OCI-LY1 (cell line): Measurements from ENCODE around the gene PPDPF.

ENCODE experiments used
- H2AFZ ChIP-seq: fragments of 200-600 bp; sonication (generic), shearing (Covaris generic); 2 replicates; pipeline ENCODE4 v1.6.0; 2014; ENCODE audit warnings: antibody characterized with exemption, mild to moderate bottlenecking, low read length
- H3F3A ChIP-seq: fragments of 200-600 bp; sonication (generic), shearing (Covaris generic); 2 replicates; pipeline ENCODE4 v1.6.0; 2014; ENCODE audit warnings: mild to moderate bottlenecking, antibody characterized with exemption, low read length, moderate library complexity; ENCODE audit not compliant: insufficient read depth
- H3K27ac ChIP-seq: fragments of 200-600 bp; sonication (generic); 2 replicates; pipeline ENCODE4 v1.5.1; 2014; ENCODE audit warnings: low read length, mixed run types, mild to moderate bottlenecking, low read depth; ENCODE audit not compliant: poor library complexity, severe bottlenecking
- H3K27me3 ChIP-seq: fragments of 200-600 bp; sonication (generic); 2 replicates; pipeline ENCODE4 v1.6.0; 2014; ENCODE audit warnings: antibody characterized with exemption, mild to moderate bottlenecking, low read length, moderate library complexity; ENCODE audit not compliant: insufficient read depth
- H3K36me3 ChIP-seq: fragments of 200-600 bp; sonication (generic); 2 replicates; pipeline ENCODE4 v1.6.1; 2014; ENCODE audit warnings: mild to moderate bottlenecking, antibody characterized with exemption, low read length, moderate library complexity, mixed read lengths; ENCODE audit not compliant: insufficient read depth
- H3K4me1 ChIP-seq: fragments of 200-600 bp; sonication (generic); 2 replicates; pipeline ENCODE4 v1.5.1; 2014; ENCODE audit warnings: mild to moderate bottlenecking, low read length, moderate library complexity; ENCODE audit not compliant: insufficient read depth, severe bottlenecking
- H3K4me2 ChIP-seq: fragments of 200-600 bp; sonication (generic), shearing (Covaris generic); 2 replicates; pipeline ENCODE4 v1.6.1; 2014; ENCODE audit warnings: low read length
- H3K4me3 ChIP-seq: fragments of 200-600 bp; sonication (generic); 2 replicates; pipeline ENCODE4 v1.5.1; 2014; ENCODE audit warnings: low read length, low read depth, mild to moderate bottlenecking, mixed read lengths; ENCODE audit not compliant: poor library complexity, severe bottlenecking
- H3K79me2 ChIP-seq: fragments of 200-600 bp; shearing (Covaris generic); 2 replicates; pipeline ENCODE4 v1.6.1; 2016; ENCODE audit warnings: mixed run types, low read length, mixed read lengths; ENCODE audit not compliant: insufficient read depth
- H3K9ac ChIP-seq: fragments of 200-600 bp; sonication (generic), shearing (Covaris generic); 2 replicates; pipeline ENCODE4 v1.6.1; 2014; ENCODE audit warnings: mild to moderate bottlenecking, low read length, mixed read lengths
- H3K9me2 ChIP-seq: fragments of 200-600 bp; sonication (generic), shearing (Covaris generic); 2 replicates; pipeline ENCODE4 v1.6.1; 2014; ENCODE audit warnings: low read depth, mild to moderate bottlenecking, low read length, mixed read lengths
- H3K9me3 ChIP-seq: fragments of 200-600 bp; shearing (Covaris generic); 2 replicates; pipeline ENCODE4 v1.6.1; 2014; ENCODE audit warnings: low read length, mixed read lengths
- H4K20me1 ChIP-seq: fragments of 200-600 bp; sonication (generic), shearing (Covaris generic); 2 replicates; pipeline ENCODE4 v1.6.0; 2016; ENCODE audit warnings: mild to moderate bottlenecking, low read length; ENCODE audit not compliant: insufficient read depth
- EZH2 ChIP-seq: fragments of 200-600 bp; sonication (generic), shearing (Covaris generic); IDR thresholded peaks from 2 replicates; pipeline ENCODE4 v1.8.0; 2017; ENCODE audit warnings: borderline replicate concordance, mixed run types, mild to moderate bottlenecking, antibody characterized with exemption, low read length, moderate library complexity, mixed read lengths
- TF ChIP-seq, protein P1 (sequence below): fragments of 200-600 bp; sonication (generic), shearing (Covaris generic); IDR thresholded peaks from 2 replicates; pipeline ENCODE4 v1.5.1; 2017; ENCODE audit warnings: mild to moderate bottlenecking, antibody characterized with exemption, low read length, moderate library complexity, mixed read lengths

The PPDPF gene

DNA sequence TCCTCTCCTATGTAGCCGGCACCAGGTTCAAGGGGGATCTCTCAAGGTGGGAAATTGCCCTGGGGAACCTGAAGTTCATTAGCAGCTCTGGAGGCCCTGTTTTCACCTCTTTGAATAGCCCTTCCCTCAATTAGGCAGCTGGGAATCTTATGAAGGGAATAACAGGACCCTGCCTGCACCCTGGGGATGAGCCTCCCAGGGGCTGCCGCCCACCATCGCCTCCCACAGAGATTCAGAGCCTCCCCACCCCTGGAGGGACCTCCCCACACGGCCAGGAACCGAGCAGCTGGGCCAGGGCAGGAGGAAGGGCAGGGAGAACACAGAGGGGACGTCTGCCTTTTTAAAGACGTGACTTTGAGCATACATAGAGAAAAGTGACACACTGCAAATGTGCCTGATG lies 17.0 kb upstream of the PPDPF start:
- TF ChIP-seq, protein P1, sequence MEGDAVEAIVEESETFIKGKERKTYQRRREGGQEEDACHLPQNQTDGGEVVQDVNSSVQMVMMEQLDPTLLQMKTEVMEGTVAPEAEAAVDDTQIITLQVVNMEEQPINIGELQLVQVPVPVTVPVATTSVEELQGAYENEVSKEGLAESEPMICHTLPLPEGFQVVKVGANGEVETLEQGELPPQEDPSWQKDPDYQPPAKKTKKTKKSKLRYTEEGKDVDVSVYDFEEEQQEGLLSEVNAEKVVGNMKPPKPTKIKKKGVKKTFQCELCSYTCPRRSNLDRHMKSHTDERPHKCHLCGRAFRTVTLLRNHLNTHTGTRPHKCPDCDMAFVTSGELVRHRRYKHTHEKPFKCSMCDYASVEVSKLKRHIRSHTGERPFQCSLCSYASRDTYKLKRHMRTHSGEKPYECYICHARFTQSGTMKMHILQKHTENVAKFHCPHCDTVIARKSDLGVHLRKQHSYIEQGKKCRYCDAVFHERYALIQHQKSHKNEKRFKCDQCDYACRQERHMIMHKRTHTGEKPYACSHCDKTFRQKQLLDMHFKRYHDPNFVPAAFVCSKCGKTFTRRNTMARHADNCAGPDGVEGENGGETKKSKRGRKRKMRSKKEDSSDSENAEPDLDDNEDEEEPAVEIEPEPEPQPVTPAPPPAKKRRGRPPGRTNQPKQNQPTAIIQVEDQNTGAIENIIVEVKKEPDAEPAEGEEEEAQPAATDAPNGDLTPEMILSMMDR = no peak
- TF ChIP-seq EZH2 = no peak
- Histone ChIP-seq H4K20me1 (no peaks in the 10 kb centered on the region), H3K36me3 (no peaks in the 10 kb centered on the region; the same call in 1 of the 2 replicates), H3K4me1 (peaks cover 9% of the 10 kb centered on the region), H3K9me3 (0 out of 2 replicates have a peak, but pooled peaks cover 6% of the 10 kb centered on the region), H3K9me2 (no peaks in the 10 kb centered on the region), H2AFZ (no peak overlapping the region), H3K4me3 (no peak overlapping the region), H3F3A (no peaks in the 10 kb centered on the region), H3K79me2 (no peaks in the 10 kb centered on the region), H3K4me2 (no peak overlapping the region), H3K9ac (no peak overlapping the region), H3K27me3 (peaks cover 22% of the 10 kb centered on the region; the same call in 1 of the 2 replicates), H3K27ac (no peak overlapping the region)

- Histone ChIP-seq H3K4me2 (no peak overlapping the region), H2AFZ (no peak overlapping the region), H3K4me1 (peaks cover 9% of the 10 kb centered on the region), H3K79me2 (no peaks in the 10 kb centered on the region), H3F3A (no peaks in the 10 kb centered on the region), H3K27me3 (peaks cover 22% of the 10 kb centered on the region; the same call in 1 of the 2 replicates), H3K27ac (no peak overlapping the region), H4K20me1 (no peaks in the 10 kb centered on the region), H3K9ac (no peak overlapping the region), H3K9me2 (no peaks in the 10 kb centered on the region), H3K4me3 (no peak overlapping the region), H3K9me3 (0 out of 2 replicates have a peak, but pooled peaks cover 6% of the 10 kb centered on the region), H3K36me3 (no peaks in the 10 kb centered on the region; the same call in 1 of the 2 replicates)
- TF ChIP-seq EZH2 = no peak
- TF ChIP-seq, protein P1 = no peak
Measured at GRCh38 chr20:63504642-63505041, 15.9 kb upstream of the PPDPF start.

DNA sequence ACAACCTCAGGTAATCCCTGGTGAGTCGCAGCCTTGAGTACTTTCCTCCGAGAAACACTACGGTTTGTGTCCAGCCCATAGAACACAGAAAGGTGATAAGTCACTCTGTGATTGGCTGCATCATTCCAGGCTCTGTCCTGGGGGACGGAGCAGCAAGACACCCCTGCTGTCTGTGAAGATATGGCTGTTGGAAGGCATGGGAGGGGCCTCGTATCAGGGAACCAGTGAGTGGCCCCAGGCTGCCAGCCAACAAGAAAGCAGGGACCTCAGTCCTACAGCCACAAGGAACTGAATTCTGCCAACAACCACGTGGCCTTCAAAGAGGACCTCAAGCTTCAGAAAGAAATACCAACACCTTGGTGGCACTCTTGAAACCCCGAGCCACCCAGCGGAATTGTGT lies 15.3 kb upstream of the PPDPF start:
- no peaks in the 10 kb centered on the region; the same call in 1 of the 2 replicates for H3K36me3 ChIP-seq
- H3K9me2 ChIP-seq = no peaks in the 10 kb centered on the region
- H3K27ac ChIP-seq = no peak overlapping the region
- H3K4me2 ChIP-seq = no peak overlapping the region
- no peaks in the 10 kb centered on the region for H4K20me1 ChIP-seq
- H3K4me3 ChIP-seq = no peak overlapping the region
- H3F3A ChIP-seq = no peaks in the 10 kb centered on the region
- H3K27me3 ChIP-seq = peaks cover 22% of the 10 kb centered on the region; the same call in 1 of the 2 replicates
- no peaks in the 10 kb centered on the region for H3K79me2 ChIP-seq
- TF ChIP-seq, protein P1 = no peak
- no peak for TF ChIP-seq EZH2
- H3K9me3 ChIP-seq = 0 out of 2 replicates have a peak, but pooled peaks cover 6% of the 10 kb centered on the region
- H2AFZ ChIP-seq = no peak overlapping the region
- H3K9ac ChIP-seq = no peak overlapping the region
- peaks cover 9% of the 10 kb centered on the region for H3K4me1 ChIP-seq
